Right atrium auricular region (tissue), 2 donors: ENCODE measurements around the gene CHRNE. TPM values are rescaled to one million over a fixed set of nuclear protein-coding genes. Genes with fewer than 3 reads are reported as not detected.

ENCODE experiments used
- DNase-seq: peaks from one replicate; pipeline ENCODE4 v3.0.0-alpha.2; 2019; ENCODE audit warnings: low spot score
- H3K27ac ChIP-seq, 2 donors: fragments of 200-600 bp; sonication (generic); 1 replicate in 1 of 2; 2 replicates in 1 of 2; pipeline ENCODE4 v1.5.1; 2016 to 2019
- H3K27me3 ChIP-seq, 2 donors: fragments of 200-600 bp; sonication (generic); one replicate each; pipeline versions ENCODE4 v1.5.1 to v1.6.0; 2017 to 2019
- H3K36me3 ChIP-seq: fragments of 200-600 bp; sonication (generic); one replicate; pipeline ENCODE4 v1.5.1; 2016
- H3K4me1 ChIP-seq, 2 donors: fragments of 200-600 bp; sonication (generic); one replicate each; pipeline versions ENCODE4 v1.5.1 to v1.6.0; 2017 to 2019
- H3K4me3 ChIP-seq, 2 donors: fragments of 200-600 bp; sonication (generic); 1 replicate in 1 of 2; 2 replicates in 1 of 2; pipeline ENCODE4 v1.5.1; 2017 to 2019; ENCODE audit warnings: mild to moderate bottlenecking in 1 of 2, moderate library complexity in 1 of 2
- H3K9me3 ChIP-seq, 2 donors: fragments of 200-600 bp; sonication (generic); one replicate each; pipeline ENCODE4 v1.5.1; 2019
- CTCF ChIP-seq, 2 donors: fragments of 200-600 bp; sonication (generic); IDR thresholded peaks; one replicate each; pipeline ENCODE4 v1.5.1; 2019; ENCODE audit warnings: antibody characterized with exemption in 2 of 2
- total RNA-seq, 2 donors: library from RNA; depleted of rRNA; stranded (reverse); fragments of >200 nt; gene quantifications; one replicate each; pipeline ENCODE4 v1.1.0, GENCODE V29; 2016

CHRNE gene
- total RNA-seq, 2 donors from 2014 or later, result 49.3 to 167 TPM

- Histone ChIP-seq H3K27ac (no peak overlapping the region), H3K4me1 (peaks cover 0 to 23% of the 10 kb centered on the region in 2 donors), H3K9me3 (no peaks in the 10 kb centered on the region), H3K27me3 (no peaks in the 10 kb centered on the region), H3K4me3 (no peak overlapping the region), H3K36me3 (no peaks in the 10 kb centered on the region)
- no peak for DNase-seq
- no peak for TF ChIP-seq CTCF (IDR thresholded peaks at IDR 0.05)
Observed at GRCh38 chr17:4863321-4863720, 39.6 kb downstream of the CHRNE start.

DNA sequence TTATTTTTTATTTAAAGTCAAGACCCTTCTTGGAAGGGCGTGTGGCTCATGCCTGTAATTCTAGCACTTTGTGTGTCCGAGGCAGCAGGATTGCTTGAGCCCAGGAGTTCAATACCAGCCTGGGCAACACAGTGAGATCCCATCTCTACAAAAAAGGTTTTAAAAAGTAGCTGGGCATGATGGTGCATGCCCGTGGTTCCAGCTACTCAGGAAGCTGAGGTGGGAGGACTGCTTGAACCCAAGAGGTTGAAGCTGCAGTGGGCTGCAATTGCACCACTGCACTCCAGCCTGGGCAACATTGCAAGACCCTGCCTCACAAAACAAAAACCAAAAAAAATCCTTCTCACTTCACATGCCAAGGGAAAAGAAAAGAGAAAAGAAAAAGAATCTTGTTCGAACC is 40.2 kb downstream of the CHRNE start:
- H3K9me3 ChIP-seq, result no peaks in the 10 kb centered on the region
- no peak overlapping the region for H3K4me3 ChIP-seq
- no peak for DNase-seq
- H3K27ac ChIP-seq, result no peak overlapping the region
- no peaks in the 10 kb centered on the region for H3K27me3 ChIP-seq
- H3K4me1 ChIP-seq, result peaks cover 0 to 29% of the 10 kb centered on the region in 2 donors
- H3K36me3 ChIP-seq, result no peaks in the 10 kb centered on the region
- TF ChIP-seq CTCF (IDR thresholded peaks at IDR 0.05), result no peak

DNA sequence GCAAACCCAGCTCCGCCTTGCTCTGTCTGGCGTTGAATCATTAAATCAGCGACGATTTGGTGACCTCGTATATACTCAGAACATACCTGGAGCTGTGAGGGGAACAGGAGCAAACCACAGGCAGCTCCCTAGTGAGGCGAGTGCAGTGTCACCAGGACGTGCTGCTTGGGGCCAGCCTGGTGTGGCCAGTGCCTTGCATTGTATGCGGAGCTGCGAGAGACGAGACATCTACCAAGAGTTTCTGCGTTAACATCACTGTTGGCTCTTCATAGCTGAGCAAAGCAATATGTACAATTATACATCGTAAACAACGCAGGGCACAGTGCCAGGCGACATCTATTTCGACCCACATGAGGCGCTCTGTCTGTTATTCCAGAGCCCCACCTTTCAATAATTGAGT is 41.8 kb downstream of the CHRNE start:
- no peaks in the 10 kb centered on the region for H3K36me3 ChIP-seq
- no peaks in the 10 kb centered on the region for H3K9me3 ChIP-seq
- H3K27me3 ChIP-seq, result no peaks in the 10 kb centered on the region
- H3K27ac ChIP-seq, result no peak overlapping the region
- no peak for DNase-seq
- no peak for TF ChIP-seq CTCF (IDR thresholded peaks at IDR 0.05)
- H3K4me3 ChIP-seq, result no peak overlapping the region
- H3K4me1 ChIP-seq, result peaks cover 0 to 44% of the 10 kb centered on the region in 2 donors

DNA sequence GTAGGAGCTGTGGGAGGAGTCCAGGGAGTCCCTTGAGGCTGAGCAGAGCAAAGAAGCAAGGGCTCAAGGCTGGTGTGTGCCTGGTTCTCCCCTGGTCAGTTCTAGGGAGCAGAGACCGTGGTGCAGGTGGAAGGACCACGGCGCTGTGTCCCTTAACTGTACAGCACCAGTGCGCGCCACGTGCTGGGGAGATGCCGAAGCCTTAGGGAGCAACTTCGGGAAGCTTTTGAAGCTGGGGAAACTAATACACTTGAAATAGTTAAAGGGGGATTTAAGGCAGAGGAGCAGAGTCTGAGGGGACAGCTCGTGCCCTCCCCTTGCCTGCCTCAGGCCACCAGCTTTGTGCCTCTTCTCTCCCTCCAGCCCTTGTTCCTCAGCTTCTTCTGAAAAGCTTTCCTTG is 42.2 kb downstream of the CHRNE start:
- no peak overlapping the region for H3K4me3 ChIP-seq
- no peaks in the 10 kb centered on the region for H3K9me3 ChIP-seq
- no peak for DNase-seq
- no peak for TF ChIP-seq CTCF (IDR thresholded peaks at IDR 0.05)
- H3K27me3 ChIP-seq, result no peaks in the 10 kb centered on the region
- H3K27ac ChIP-seq, result no peak overlapping the region
- H3K4me1 ChIP-seq, result peaks cover 0 to 46% of the 10 kb centered on the region in 2 donors
- H3K36me3 ChIP-seq, result no peaks in the 10 kb centered on the region

- Histone ChIP-seq H3K9me3 (no peaks in the 10 kb centered on the region), H3K36me3 (no peaks in the 10 kb centered on the region), H3K4me1 (peaks cover 0 to 46% of the 10 kb centered on the region in 2 donors), H3K4me3 (no peak overlapping the region), H3K27me3 (no peaks in the 10 kb centered on the region), H3K27ac (no peak overlapping the region)
- no peak for TF ChIP-seq CTCF (IDR thresholded peaks at IDR 0.05)
- DNase-seq, result no peak
Observed at GRCh38 chr17:4859816-4860625, 42.9 kb downstream of the CHRNE start.

DNA sequence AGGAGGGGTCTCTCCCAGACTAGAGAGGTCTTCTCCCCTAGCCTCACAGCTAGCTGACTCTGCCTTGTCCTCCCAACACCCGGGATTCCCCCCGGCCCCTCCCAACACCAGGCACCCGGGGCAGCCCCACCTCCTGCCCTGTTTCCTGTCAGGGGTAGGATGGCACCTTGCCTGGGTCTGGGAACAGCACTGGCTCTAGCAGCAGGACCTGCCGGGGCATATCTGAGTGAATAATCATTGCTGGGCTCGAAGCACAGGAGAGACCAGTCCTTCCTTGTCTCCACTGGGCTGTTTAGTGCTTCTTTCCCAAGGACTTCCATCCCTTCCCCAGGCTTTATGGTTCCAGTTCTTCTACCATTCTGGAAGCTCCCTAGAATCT is 44.0 kb downstream of the CHRNE start:
- Histone ChIP-seq H3K9me3 (no peaks in the 10 kb centered on the region), H3K36me3 (no peaks in the 10 kb centered on the region), H3K4me3 (no peak overlapping the region), H3K27me3 (no peaks in the 10 kb centered on the region), H3K4me1 (peaks cover 0 to 46% of the 10 kb centered on the region in 2 donors), H3K27ac (peak overlapping the region; percentile 47 to 64)
- TF ChIP-seq CTCF (IDR thresholded peaks at IDR 0.05), result no peak
- no peak for DNase-seq
